Stimulated activated naive CD4-positive, alpha-beta T cell (primary cell): ENCODE results near the gene ELMO1.

Source experiments
- DNase-seq, 6 experiments: peaks; one replicate each; lab custom pipeline; 2025; lab: John Stamatoyannopoulos, UW

ELMO1 gene

GRCh38 chr7:37448636-37449361 is at the start of gene ELMO1:
ELMO1 (minus strand) TSS chr7:37448864; CDS start chr7:37342690, 106,174 bp downstream.
- peak; percentile 69 to 95 (median 78) for DNase-seq

DNA sequence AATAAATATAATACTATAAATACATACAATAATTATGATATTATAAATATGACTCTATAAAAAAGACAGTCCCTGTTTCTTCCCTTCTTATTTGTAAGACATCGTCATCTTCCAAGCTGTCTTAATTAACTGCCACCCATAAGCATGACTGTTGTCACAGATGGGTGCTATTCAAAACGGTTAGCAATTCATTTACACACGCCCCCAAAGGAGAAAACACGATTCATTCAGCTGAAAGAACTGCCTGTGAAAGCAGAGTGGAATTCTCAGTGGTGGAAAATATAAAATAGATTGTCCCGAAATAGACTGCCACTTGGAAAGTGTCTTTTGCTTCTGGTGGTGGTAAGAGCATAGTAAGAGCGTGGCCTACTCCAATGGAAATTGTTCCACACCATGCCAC is 48.9 kb upstream of the ELMO1 start:
- DNase-seq = no peak

DNA sequence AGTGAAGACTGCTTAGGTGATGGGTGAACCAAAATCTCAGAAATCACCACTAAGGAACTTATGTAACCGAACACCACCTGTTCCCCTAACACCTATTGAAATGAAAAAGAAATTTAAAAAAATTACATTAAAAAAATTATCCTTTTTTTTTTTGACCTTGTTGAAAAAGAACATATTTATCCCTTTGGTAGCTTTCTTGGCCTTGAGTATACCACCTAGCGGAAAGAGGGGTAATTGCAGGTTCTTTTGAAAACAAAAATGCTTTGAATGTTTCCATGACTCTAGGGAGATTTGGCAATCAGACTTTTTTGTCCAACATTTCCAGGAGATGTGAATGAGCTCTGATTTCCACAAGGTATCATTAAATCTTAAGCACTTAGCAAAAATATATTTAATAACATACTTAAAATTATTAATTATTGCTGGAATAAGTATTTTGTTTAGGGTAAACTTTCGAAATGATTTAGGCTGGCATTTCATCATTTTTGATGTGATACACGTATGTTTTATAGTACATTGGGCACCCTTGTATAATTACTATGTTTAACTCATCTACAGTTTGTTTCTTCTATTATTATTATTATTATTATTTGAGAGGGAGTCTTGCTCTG is 47.0 kb upstream of the ELMO1 start:
- peak in 3 of 6 experiments; percentile 7 to 46 (median 41) for DNase-seq

DNA sequence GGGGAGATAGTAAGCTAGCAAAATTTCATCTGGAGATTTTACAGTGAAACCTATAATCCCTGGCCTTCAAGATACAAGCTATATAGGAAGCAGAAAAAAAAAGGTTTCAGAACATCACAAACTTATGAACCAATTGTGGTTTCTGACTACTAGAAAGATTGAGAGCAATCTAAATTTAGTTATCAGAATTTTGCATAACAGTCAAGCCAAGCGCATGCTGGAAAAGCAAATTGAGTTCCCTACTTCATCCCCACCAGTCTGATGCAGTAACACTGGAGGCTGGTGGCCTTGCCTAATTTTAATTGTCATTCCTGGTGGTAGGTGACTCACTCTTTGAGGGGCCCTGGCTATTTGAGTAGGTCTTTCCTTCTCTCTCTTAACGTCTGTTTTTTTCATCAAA is 46.3 kb upstream of the ELMO1 start:
- DNase-seq = no peak

- no peak for DNase-seq
These were observed 45.1 kb upstream of the ELMO1 start for GRCh38 chr7:37493810-37494209.

GRCh38 chr7:37493123-37493522 is 44.5 kb upstream of the ELMO1 start:
- no peak for DNase-seq

- no peak for DNase-seq
These were observed 43.4 kb upstream of the ELMO1 start for GRCh38 chr7:37491919-37492694.

DNA sequence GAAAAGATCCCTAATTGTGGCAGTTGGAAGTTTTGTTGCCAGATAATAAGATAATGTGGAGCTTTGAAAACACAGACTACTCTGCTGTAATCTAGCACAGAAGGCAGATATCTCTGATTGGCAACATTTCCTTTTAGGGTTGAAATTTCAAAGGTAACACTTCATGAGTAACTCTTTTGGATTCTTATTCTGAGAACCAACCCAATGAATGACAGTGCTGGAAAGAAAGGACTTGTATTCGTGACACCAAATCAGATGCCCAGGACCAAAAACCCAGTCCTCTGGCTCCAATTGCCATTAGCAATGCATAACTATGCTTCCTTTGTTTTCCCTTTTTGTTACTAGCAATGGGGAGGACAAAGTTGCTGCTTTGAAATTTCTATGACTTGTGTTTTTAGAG is 41.0 kb upstream of the ELMO1 start:
- no peak for DNase-seq

GRCh38 chr7:37488163-37488764 is 39.6 kb upstream of the ELMO1 start:
- no peak for DNase-seq

GRCh38 chr7:37484426-37485073 is 35.9 kb upstream of the ELMO1 start:
- DNase-seq = no peak

- DNase-seq = no peak
These were observed 35.0 kb upstream of the ELMO1 start for GRCh38 chr7:37483627-37484026.

DNA sequence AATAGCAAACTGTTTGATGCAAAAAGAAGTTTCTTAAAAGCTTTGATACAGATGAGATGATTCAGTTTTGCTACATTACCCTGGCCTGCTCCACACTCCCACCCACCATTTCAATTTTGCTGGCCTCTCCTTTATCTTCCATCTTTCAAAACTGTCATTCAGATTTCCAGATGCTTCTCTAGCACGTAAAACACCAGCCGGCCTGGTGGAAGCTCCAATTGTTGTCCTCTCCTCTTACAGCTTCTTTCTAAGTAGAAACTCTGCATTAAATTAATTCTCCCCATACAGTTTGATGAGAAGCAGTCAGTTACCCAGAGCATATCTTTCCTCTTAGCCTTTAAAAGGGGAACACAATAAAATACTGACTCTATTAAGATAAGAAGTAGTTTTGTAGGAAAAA is 34.3 kb upstream of the ELMO1 start:
- DNase-seq = no peak

DNA sequence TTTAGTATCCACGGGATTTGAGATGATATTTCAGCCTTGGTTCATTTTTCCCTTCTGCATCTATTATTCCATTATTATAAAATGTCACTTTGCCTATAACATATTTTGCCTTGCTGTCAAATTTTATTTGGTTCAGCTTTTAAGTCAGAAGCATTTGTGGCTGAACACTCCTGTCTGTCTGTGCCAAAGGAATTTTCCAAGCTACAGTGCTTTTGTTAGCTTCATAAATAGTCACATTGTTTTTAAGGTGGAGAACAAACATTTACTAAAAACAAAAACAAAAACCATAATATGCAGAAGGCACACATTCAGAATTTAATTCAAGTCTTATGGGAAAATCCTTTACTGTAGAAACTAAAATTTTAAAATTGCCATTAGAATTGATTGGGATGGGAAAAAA is 33.8 kb upstream of the ELMO1 start:
- DNase-seq = no peak

GRCh38 chr7:37481722-37482288 is 33.1 kb upstream of the ELMO1 start:
- no peak for DNase-seq

GRCh38 chr7:37481154-37481553 is 32.5 kb upstream of the ELMO1 start:
- DNase-seq = no peak

- DNase-seq = no peak
These were observed 31.7 kb upstream of the ELMO1 start for GRCh38 chr7:37480041-37481031.

DNA sequence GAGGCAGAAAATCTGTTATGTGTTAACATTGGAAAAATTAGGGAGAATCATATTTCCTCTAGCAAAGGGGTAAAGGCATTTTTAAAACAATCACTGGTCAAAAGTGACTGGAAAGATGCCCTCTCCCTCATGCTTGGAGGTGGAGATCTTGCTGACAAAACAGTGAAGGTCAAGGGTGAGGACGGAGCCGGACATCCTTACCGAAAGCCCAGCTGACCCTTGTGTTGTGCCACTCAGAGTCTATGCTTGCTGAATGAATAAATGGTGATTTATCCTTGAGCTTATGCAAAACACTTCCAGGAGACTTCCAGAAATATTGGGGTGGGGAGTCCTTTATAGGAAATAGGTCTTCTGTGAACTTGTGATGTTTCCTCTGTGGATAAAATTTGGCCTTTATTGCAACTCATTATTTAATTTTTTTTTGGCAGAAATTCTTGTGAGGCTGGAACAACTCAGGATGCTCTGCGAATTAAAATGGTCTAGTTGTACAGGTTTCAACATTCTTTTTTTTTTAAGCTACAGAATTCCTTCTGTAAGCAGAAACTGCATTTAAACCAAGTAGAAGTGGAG is 28.3 kb upstream of the ELMO1 start:
- no peak for DNase-seq

GRCh38 chr7:37476428-37476827 is 27.8 kb upstream of the ELMO1 start:
- no peak for DNase-seq

- DNase-seq = no peak
These were observed 27.0 kb upstream of the ELMO1 start for GRCh38 chr7:37475646-37476045.

GRCh38 chr7:37471619-37472018 is 23.0 kb upstream of the ELMO1 start:
- DNase-seq = no peak
